NCI-H2196 treated with DMSO at 0.1 percent for 48 hours (cell line): ENCODE data around the gene GTPBP2.
"Not testable (repeated sequence)": the region's sequence is repeated elsewhere in the genome, so short reads cannot be mapped to it uniquely, and the experiment has no call there.

ENCODE experiments used
- DNase-seq: peaks from one replicate; lab custom pipeline; 2025; ENCODE audit not compliant: unreplicated experiment; lab: John Stamatoyannopoulos, UW

Gene GTPBP2

GRCh38 chr6:43629104-43629504 is at the start of gene GTPBP2:
Gene GTPBP2, minus strand, starts transcription at chr6:43629264. Its CDS starts 102 bp downstream, at chr6:43629162.
- DNase-seq = peak; percentile 97

- DNase-seq = no peak
Measured at GRCh38 chr6:43678341-43678740, 49.3 kb upstream of the GTPBP2 start.

DNA sequence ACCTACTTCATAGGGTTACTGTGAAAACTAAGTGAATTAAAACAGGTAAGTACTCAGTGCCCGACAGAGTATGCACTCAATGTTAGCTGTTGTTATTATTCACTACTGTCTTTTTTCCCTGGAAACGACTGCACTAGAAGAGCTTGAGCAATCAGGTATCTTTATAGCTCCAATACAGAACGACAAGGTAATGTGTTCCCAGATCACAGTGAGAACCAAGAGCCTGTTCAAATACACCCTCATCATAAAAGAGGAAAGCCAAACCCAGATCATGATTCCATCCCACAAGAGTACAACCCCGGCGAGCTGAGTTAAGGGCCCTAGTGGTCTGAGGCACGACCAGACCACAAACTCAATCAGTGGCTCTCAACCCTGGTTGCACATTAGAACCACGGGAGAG is 48.7 kb upstream of the GTPBP2 start:
- no peak for DNase-seq

DNA sequence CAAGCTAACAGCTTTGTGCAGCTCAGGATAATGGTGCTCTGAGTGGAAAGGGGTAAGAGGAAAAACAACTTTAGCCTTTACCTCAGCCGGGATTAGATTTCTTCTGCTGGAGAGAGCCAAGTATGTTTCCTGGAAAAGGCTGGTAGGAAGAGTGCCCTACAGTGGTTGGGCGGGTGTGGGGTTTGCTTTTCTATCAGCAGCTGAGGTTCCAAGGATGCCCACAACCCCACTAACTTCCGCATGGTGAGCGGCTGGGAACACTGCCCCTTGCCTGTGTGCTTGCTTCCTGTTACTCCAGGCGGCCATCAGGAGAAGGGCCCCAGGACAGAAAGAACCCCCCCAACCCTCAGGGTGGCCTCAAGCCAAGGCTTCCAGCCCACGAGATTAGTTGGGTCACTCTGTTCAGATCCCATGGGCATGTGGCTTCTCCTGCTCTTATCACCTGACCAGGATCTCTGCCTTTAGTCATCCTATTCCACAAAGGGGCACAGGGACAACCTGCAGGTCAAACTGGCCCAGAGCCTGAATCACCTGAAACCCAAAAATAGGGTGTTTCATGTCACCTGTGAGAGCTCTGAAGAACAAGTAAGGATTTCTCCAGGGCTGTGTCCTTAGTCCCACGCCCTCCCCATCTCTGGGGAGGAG is 48.0 kb upstream of the GTPBP2 start:
- no peak for DNase-seq

- DNase-seq = no peak
Measured at GRCh38 chr6:43674921-43675320, 45.9 kb upstream of the GTPBP2 start.

DNA sequence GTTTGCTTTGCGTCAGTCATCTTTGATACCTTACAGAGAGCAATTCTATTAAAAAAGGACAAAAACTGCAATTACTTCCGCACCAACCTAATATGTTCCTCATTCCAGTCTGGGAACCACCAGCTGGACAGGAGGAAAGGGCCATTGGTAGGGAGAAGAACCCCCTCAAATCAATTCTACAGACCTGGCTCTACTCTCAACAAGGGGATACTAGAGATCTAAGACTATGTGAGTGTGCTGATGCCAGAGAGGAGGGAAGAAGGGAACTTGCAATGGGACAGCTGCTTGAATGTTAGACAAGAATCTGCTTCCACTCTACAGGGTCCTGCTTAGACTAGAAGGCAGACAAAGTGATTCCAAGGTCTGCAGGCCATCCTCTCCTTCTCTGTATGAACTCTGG is 45.2 kb upstream of the GTPBP2 start:
- DNase-seq = no peak

DNA sequence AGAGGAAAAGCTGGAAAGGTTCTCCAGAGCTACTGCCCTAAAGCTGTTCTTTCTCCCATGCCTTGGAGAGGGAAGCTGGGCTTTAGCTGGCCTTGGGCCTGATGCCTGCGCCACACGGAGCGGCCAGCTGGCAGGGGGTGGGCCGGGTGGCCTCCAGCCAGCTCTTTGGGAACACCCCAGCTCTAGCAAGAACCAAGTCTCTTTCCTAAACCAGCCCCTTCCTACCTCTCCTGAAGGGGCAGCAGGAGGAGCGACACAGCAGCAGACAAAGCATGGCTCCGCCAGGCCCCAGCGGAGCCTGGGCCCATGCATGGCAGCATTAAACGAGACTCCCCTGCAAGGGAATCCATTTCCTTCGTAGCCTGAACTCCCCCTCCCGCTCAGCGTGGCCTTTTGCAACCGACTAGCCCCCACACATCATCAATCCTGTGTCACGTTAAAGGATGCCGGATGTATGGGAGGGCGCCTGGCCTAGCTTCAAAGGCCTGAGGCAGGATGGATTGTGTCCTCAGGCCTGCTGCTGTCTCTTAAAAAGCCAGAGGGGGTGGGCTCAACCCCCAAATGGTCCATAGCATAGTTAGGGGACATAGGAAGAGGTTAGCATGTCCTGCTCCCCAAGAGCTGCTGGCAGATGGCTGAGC is 44.5 kb upstream of the GTPBP2 start:
- DNase-seq = no peak

GRCh38 chr6:43671801-43672690 is 43.0 kb upstream of the GTPBP2 start:
- DNase-seq = no peak

- no peak for DNase-seq
Measured at GRCh38 chr6:43671011-43671800, 42.1 kb upstream of the GTPBP2 start.

- DNase-seq = no peak
Measured at GRCh38 chr6:43670623-43670986, 41.5 kb upstream of the GTPBP2 start.

DNA sequence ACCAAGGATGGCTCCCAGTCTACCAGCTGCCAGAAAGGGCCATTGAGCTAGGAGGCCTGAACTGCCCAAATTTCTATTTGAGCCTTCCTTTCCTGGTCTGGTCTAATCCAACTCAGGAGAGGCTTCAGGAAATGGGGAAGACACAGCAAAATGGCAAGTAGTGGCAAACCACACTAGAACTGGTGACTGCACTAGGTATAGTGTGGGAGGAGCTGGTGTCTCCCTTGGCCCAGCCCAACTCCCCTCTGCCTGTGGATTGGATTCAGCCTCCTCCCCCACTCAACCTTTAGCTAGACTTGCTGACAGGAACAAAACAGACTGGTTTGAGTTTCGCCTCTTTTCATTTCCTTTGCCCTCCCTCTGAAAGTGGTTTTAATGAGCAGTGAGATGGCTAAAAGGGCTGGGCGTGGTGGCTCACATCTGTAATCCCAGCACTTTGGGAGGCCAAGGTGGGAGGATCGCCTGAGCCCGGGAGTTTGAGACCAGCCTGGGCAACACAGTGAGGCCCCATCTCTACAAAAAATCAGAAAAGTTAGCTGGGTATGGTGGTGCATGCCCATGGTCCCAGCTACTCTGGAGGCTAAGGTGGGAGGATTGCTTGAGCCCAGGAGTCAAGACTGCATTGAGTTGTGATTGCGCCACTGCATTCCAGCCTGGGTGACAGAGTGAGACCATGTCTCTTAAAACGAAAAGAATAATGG is 41.0 kb upstream of the GTPBP2 start:
- DNase-seq = no peak

DNA sequence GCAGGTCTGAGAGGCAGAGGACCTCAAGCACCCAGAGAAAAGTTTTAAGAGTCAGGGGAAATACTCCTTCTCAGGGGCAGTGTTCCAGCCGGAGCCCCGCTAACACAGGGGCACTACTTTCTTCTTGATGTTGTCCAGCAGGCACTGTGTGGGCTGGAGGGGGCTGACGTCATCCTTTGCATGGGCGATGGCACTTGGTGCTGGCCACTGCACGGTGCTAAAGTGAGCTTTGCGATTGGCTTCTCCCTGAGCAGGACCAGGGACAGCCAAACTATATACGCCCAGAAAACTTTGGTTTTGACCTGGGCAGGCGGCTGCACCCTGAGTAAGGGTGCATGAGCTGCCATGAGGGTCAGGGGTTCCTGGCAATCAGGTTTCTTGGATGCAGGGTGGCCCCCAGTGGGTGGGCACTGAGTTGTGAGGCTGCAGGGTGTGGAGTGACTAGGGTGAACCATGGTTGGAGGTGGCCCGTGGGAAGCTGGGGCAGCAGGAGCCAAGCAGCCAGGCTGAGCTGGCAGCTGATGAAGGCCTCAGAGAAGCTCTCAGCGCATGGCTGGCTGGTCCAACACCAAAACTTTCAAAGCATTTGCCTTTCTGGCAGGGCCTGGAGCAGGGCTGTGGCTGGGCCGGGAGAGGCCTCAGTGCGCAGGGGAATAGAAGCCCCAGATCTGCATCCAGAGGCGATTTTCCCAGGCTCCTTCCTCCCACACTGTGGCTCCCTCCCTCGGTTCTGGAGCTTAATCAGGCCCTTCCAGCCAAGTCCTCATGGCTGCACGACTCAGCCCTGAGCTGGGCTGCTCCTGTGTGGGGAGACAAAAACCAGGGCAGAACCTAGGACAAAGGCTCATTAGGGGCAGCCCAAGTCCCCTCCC is 40.2 kb upstream of the GTPBP2 start:
- no peak for DNase-seq

DNA sequence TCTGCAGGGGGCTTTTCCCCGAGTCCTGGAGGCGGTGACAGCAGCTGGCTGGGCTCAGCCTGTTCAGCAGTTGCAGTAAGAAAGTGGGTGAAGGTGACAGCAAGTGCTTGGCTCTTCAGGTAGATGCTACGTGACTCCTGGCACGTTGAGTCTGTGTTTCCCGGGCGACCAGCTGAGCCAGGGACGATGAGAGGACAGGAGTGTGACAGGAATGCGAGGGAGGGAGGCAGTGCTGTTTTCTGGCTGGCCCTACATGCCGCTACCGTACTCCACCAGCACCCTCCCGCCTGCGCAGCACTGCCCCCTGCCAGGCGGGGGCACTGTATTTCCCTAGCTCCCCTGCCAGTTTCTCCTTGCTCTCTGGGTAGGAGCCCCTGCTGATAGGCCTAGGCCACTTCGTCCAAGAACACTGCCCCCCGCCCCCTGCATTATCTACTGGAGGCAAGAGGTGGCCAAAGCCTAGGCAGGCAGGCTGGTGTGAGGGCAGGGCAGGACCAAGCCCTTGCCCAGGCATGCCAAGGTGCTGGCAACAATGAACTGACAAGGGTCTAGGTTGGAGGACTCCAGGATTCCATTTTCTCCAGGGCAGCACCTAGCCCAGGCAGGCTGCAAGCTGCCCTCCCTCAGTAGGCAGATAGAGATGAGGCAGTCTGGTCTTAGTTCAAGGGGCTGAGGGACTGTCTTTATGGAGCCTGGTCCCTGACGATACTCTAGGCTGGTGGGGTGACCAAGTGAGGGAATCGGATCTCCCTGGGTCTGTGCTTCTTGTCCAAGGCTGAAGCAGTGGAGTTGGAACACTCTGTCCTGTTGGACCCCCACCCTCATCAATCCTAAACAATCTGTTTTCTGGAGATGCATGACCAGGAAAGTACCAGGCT is 39.3 kb upstream of the GTPBP2 start:
- DNase-seq = peak; percentile 11

DNA sequence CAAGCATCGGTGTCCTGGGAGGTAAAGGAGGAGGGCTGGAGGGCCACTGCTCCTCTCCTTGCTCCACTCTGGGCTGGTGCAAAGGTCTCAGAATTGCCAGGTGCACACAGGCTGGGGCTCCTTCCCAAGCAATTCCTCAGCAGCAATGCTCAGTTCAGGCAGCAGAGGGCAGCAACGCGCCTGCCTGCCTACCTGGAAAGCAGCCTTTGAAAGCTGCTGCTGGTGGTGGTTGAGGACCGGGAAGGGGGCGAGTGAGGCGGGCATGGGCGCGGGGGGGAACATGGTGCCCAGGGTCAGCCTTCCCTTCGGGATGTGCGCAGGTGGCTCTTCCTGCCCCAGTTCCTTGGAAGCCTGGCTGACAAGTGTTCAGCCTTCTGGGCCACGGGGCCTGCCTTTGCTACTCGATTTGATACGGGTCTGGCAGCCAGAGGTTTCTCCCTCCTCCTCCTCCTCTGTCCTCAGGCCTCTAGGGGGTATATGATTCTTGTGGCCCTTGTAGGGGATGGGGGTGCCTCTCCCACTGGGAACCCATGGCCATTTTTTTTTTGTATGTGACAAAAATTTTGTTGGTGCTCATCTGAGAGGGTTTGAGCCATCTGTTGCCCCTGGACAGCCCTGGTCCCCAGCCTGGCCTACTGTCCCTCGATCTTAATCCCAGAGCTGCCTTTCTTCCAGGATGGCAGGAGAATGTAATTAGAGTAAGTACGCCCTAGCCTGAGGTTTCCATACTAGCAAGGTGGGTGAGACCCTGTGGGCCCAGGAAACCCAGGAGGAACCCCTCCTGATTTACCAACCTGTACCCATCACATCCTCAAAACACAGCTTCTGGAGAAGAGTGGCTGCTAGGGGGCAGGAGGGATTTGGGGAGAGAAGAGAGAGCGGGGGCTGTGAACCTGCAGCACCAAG is 38.4 kb upstream of the GTPBP2 start:
- peak; percentile 31 for DNase-seq

- DNase-seq = no peak
Measured at GRCh38 chr6:43666196-43666920, 37.3 kb upstream of the GTPBP2 start.

GRCh38 chr6:43665376-43665775 is 36.3 kb upstream of the GTPBP2 start:
- DNase-seq = no peak

GRCh38 chr6:43662948-43663347 is 33.9 kb upstream of the GTPBP2 start:
- DNase-seq = not testable (repeated sequence)
